ENCODE data around the gene KRTAP10-6. TPM values are rescaled to one million over a fixed set of nuclear protein-coding genes. Genes with fewer than 3 reads are reported as not detected.

The KRTAP10-6 gene
- total RNA-seq, 2 experiments from 2014 or later, result not detected

DNA sequence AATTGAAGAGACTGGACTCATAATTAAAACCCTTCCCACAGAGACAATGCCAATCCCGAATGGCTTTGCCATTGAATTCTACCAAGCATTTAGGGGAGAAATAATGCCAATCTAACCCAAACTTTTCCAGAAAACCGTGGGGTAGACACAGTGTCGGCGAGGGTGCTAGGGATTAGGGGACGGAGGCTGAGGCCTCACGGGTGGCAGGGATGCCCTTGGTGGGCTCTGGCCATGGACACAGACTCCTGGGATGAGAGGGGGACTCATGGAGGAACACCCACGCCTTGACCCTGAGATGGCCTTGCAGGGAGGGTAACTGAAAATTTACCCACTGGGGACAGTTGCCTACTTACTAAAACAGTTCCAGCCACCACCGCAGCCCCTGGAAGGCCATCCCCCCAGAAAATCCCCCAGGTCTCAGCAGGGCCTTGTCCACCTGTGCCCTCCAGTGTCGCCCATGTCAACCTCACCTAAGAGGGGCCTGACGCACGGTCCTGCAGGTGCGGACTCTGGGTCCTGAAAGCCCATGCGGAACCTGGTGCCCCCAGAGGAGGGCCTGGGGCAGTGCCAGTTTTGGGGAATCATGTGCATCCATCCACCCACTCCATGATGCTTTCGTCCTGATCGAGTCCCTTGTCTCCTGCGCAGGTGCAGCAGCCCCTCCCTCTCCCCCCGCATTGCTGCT, 13.8 kb downstream of the KRTAP10-6 start:
- intact Hi-C loops (cut with micrococcal nuclease; ENCODE audit: unreplicated experiment), result no loop called here
- no peaks in the 10 kb centered on the region for H3K4me1 ChIP-seq (ENCODE audit: insufficient read depth, low read length, poor library complexity, severe bottlenecking)
- CTCF ChIA-PET (ENCODE audit: unreplicated experiment), result no interaction called here
- H3K4me2 ChIP-seq (ENCODE audit: low read length), result no peak overlapping the region
- TF ChIP-seq, protein P1, sequence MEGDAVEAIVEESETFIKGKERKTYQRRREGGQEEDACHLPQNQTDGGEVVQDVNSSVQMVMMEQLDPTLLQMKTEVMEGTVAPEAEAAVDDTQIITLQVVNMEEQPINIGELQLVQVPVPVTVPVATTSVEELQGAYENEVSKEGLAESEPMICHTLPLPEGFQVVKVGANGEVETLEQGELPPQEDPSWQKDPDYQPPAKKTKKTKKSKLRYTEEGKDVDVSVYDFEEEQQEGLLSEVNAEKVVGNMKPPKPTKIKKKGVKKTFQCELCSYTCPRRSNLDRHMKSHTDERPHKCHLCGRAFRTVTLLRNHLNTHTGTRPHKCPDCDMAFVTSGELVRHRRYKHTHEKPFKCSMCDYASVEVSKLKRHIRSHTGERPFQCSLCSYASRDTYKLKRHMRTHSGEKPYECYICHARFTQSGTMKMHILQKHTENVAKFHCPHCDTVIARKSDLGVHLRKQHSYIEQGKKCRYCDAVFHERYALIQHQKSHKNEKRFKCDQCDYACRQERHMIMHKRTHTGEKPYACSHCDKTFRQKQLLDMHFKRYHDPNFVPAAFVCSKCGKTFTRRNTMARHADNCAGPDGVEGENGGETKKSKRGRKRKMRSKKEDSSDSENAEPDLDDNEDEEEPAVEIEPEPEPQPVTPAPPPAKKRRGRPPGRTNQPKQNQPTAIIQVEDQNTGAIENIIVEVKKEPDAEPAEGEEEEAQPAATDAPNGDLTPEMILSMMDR (conservative IDR thresholded peaks at IDR 0.05; ENCODE audit: low read length), result no peak
- TF ChIP-seq EZH2phosphoT487 (IDR thresholded peaks at IDR 0.05; ENCODE audit: borderline replicate concordance, low read depth, low read length), result no peak
- H3K9me3 ChIP-seq (ENCODE audit: low read length), result peaks cover 10% of the 10 kb centered on the region; the same call in 1 of the 2 replicates
- POLR2A ChIA-PET, result no interaction called here
- no peak overlapping the region for H3K27ac ChIP-seq (ENCODE audit: low read depth, low read length, poor library complexity, severe bottlenecking)
- no peak for DNase-seq (ENCODE audit: low spot score)
- H3K9me2 ChIP-seq (ENCODE audit: insufficient read depth, low read length), result no peaks in the 10 kb centered on the region
- no peaks in the 10 kb centered on the region for H3K79me2 ChIP-seq (ENCODE audit: insufficient read depth, low read depth, low read length)
- BruUV-seq (replicated peaks), result no TSS peak
- no peaks in the 10 kb centered on the region for H3K36me3 ChIP-seq (ENCODE audit: insufficient read depth, low read length)
- H4K20me1 ChIP-seq (ENCODE audit: insufficient read depth, low read length), result no peaks in the 10 kb centered on the region
- no peak overlapping the region for H2AFZ ChIP-seq (ENCODE audit: low read length)
- H3K4me3 ChIP-seq (ENCODE audit: low read depth, low read length, poor library complexity, severe bottlenecking), result no peak overlapping the region

DNA sequence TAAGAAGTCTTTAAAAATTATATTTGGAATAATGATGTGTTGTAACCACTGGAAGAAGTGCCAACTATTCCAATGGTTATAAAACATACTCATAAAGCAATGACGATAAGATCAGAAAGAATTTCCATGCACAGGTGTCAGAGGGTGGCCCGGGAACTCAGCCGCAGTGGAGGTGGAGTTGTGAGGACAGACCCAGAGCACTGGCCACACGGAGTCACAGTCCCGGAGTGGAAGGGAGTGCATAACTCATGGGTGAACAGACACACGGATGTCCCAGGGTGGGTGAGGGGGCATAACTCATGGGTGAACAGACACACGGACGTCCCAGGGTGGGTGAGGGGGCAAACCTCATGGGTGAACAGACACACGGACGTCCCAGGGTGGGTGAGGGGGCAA, 16.3 kb downstream of the KRTAP10-6 start:
- no peak overlapping the region for H2AFZ ChIP-seq (ENCODE audit: low read length)

More for the DNA sequence above, 16.3 kb downstream of the KRTAP10-6 start:
- intact Hi-C loops (cut with micrococcal nuclease; ENCODE audit: unreplicated experiment), result no loop called here
- Histone ChIP-seq H3K4me1 (ENCODE audit: insufficient read depth, low read length, poor library complexity, severe bottlenecking) (no peaks in the 10 kb centered on the region), H3K9me2 (ENCODE audit: insufficient read depth, low read length) (no peaks in the 10 kb centered on the region), H3K4me3 (ENCODE audit: low read depth, low read length, poor library complexity, severe bottlenecking) (no peak overlapping the region), H3K79me2 (ENCODE audit: insufficient read depth, low read depth, low read length) (no peaks in the 10 kb centered on the region), H3K36me3 (ENCODE audit: insufficient read depth, low read length) (no peaks in the 10 kb centered on the region), H3K27ac (ENCODE audit: low read depth, low read length, poor library complexity, severe bottlenecking) (no peak overlapping the region), H4K20me1 (ENCODE audit: insufficient read depth, low read length) (no peaks in the 10 kb centered on the region), H3K9me3 (ENCODE audit: low read length) (0 out of 2 replicates have a peak, but pooled peaks cover 1% of the 10 kb centered on the region), H3K4me2 (ENCODE audit: low read length) (no peak overlapping the region)
- POLR2A ChIA-PET, result no interaction called here
- no peak for DNase-seq (ENCODE audit: low spot score)
- CTCF ChIA-PET (ENCODE audit: unreplicated experiment), result no interaction called here
- TF ChIP-seq EZH2phosphoT487 (IDR thresholded peaks at IDR 0.05; ENCODE audit: borderline replicate concordance, low read depth, low read length), result no peak
- TF ChIP-seq, protein P1 (conservative IDR thresholded peaks at IDR 0.05; ENCODE audit: low read length), result no peak
- BruUV-seq (replicated peaks), result no TSS peak

All from OCI-LY7 (cell line).